Ishikawa (cell line): ENCODE measurements around the gene HSPB6.

Experiments used
- CEBPB ChIP-seq: IDR thresholded peaks from 2 replicates; pipeline ENCODE4 v1.6.1; 2012
- CREB1 ChIP-seq: IDR thresholded peaks from 2 replicates; pipeline ENCODE4 v1.6.1; 2012; ENCODE audit warnings: low read depth
- EGR1 ChIP-seq: IDR thresholded peaks from 2 replicates; pipeline ENCODE4 v1.6.1; 2012
- EP300 ChIP-seq: IDR thresholded peaks from 2 replicates; pipeline ENCODE4 v1.6.1; 2012; ENCODE audit warnings: borderline replicate concordance
- FOXM1 ChIP-seq: IDR thresholded peaks from 2 replicates; pipeline ENCODE4 v1.6.1; 2012; ENCODE audit warnings: low read depth, borderline replicate concordance
- MAX ChIP-seq: IDR thresholded peaks from 2 replicates; pipeline ENCODE4 v1.6.1; 2012
- NFIC ChIP-seq: IDR thresholded peaks from 2 replicates; pipeline ENCODE4 v1.6.1; 2012
- RAD21 ChIP-seq: IDR thresholded peaks from 2 replicates; pipeline ENCODE4 v1.6.1; 2012; ENCODE audit warnings: low read depth
- REST ChIP-seq: IDR thresholded peaks from 2 replicates; pipeline ENCODE4 v1.6.1; 2012; ENCODE audit warnings: low read depth, mild to moderate bottlenecking
- TAF1 ChIP-seq: IDR thresholded peaks from 2 replicates; pipeline ENCODE4 v1.6.1; 2012; ENCODE audit warnings: low read depth, mild to moderate bottlenecking
- TCF12 ChIP-seq: IDR thresholded peaks from 2 replicates; pipeline ENCODE4 v1.6.1; 2012; ENCODE audit warnings: low read depth
- TEAD4 ChIP-seq: IDR thresholded peaks from 2 replicates; pipeline ENCODE4 v1.6.1; 2012
- USF1 ChIP-seq: IDR thresholded peaks from 2 replicates; pipeline ENCODE4 v1.6.1; 2012
- YY1 ChIP-seq: IDR thresholded peaks from 2 replicates; pipeline ENCODE4 v1.6.1; 2012; ENCODE audit warnings: low read depth
- ZBTB7A ChIP-seq: IDR thresholded peaks from 2 replicates; pipeline ENCODE4 v1.6.1; 2012; ENCODE audit warnings: low read depth

Gene HSPB6

GRCh38 chr19:35754370-35755130, 2.3 kb downstream of the HSPB6 start:
- TF ChIP-seq REST (no peak), NFIC (no peak), YY1 (no peak), USF1 (no peak)

GRCh38 chr19:35753634-35754369, 3.0 kb downstream of the HSPB6 start:
- TF ChIP-seq USF1: no peak

GRCh38 chr19:35752746-35753350, 4.0 kb downstream of the HSPB6 start:
- TF ChIP-seq YY1 (no peak), TEAD4 (no peak), EP300 (no peak)

- no peak for TF ChIP-seq NFIC
- no peak for TF ChIP-seq CREB1
- TF ChIP-seq MAX: no peak
- TF ChIP-seq FOXM1: no peak
- TF ChIP-seq ZBTB7A: no peak
- no peak for TF ChIP-seq TAF1
- no peak for TF ChIP-seq USF1
- TF ChIP-seq RAD21: no peak
- TF ChIP-seq REST: no peak
- TF ChIP-seq EP300: no peak
Observed at GRCh38 chr19:35751839-35752745, 4.7 kb downstream of the HSPB6 start.

- TF ChIP-seq RAD21 (no peak), ZBTB7A (no peak), EGR1 (no peak), CREB1 (no peak), TCF12 (no peak), CEBPB (no peak), EP300 (no peak), MAX (no peak)
Observed at GRCh38 chr19:35750167-35750566, 6.7 kb downstream of the HSPB6 start.
